AG04450 (cell line): ENCODE data around the gene G3BP2. TPM values are rescaled to one million over a fixed set of nuclear protein-coding genes. Genes with fewer than 3 reads are reported as not detected.

ENCODE experiments used
- CTCF ChIA-PET: fragments of 300-600, 350-600 bp; formaldehyde crosslinking; extraction: SDS; loops from one replicate; lab custom pipeline; 2022; ENCODE audit warnings: antibody characterized with exemption, inconsistent platforms; lab: Charles Lee
- POLR2A ChIA-PET: fragments of 350-600 bp; formaldehyde crosslinking; extraction: SDS; loops from one replicate; lab custom pipeline; 2021; ENCODE audit warnings: antibody characterized with exemption, inconsistent platforms; lab: Yijun Ruan, JAX
- DNase-seq: peaks from one replicate; pipeline ENCODE4 v3.0.0-alpha.2; 2011; ENCODE audit warnings: low read depth, low spot score
- H3K27ac ChIP-seq: one replicate; pipeline ENCODE4 v1.5.1; 2012; ENCODE audit warnings: low read depth, low read length, control low read depth
- H3K27me3 ChIP-seq: one replicate; pipeline ENCODE4 v1.6.0; 2012; ENCODE audit warnings: low read length; ENCODE audit not compliant: control insufficient read depth, insufficient read depth
- H3K4me3 ChIP-seq: 2 replicates; pipeline ENCODE4 v1.5.1; 2011; ENCODE audit warnings: mild to moderate bottlenecking, low read depth, low read length, control low read depth
- H3K9me3 ChIP-seq: 2 replicates; pipeline ENCODE4 v1.5.1; 2012; ENCODE audit warnings: low read length; ENCODE audit not compliant: control insufficient read depth, insufficient read depth
- CTCF ChIP-seq: IDR thresholded peaks from 2 replicates; pipeline ENCODE4 v1.5.1; 2011; ENCODE audit warnings: low read depth, low read length, control low read depth, inconsistent platforms
- polyA plus RNA-seq: library from polyadenylated mRNA; depleted of rRNA; stranded (reverse); fragments of >200 nt; gene quantifications from 2 replicates; pipeline ENCODE4 v1.2.3, GENCODE V29; 2011

G3BP2 gene
- polyA plus RNA-seq, 1 experiment, result 179 TPM

GRCh38 chr4:75685546-75686189, 12.5 kb upstream of the G3BP2 start:
- POLR2A ChIA-PET, result no interaction called here
- TF ChIP-seq CTCF, result no peak
- Histone ChIP-seq H3K27me3 (no peaks in the 10 kb centered on the region), H3K9me3 (no peaks in the 10 kb centered on the region), H3K27ac (no peak overlapping the region), H3K4me3 (no peak overlapping the region)
- CTCF ChIA-PET, result interaction anchor here (1.0 kb wide), 1 partner anchor 38 kb away, joined by 4 read pairs; the partner anchor contains the start of gene USO1
- no peak for DNase-seq

GRCh38 chr4:75683482-75684155, 10.4 kb upstream of the G3BP2 start:
- Histone ChIP-seq H3K4me3 (no peak overlapping the region), H3K27me3 (no peaks in the 10 kb centered on the region), H3K9me3 (no peaks in the 10 kb centered on the region), H3K27ac (no peak overlapping the region)
- CTCF ChIA-PET, result no interaction called here
- POLR2A ChIA-PET, result no interaction called here
- no peak for TF ChIP-seq CTCF
- no peak for DNase-seq

GRCh38 chr4:75679876-75680575, 6.8 kb upstream of the G3BP2 start:
- TF ChIP-seq CTCF, result no peak
- DNase-seq, result no peak
- Histone ChIP-seq H3K27ac (no peak overlapping the region), H3K4me3 (no peak overlapping the region), H3K27me3 (no peaks in the 10 kb centered on the region), H3K9me3 (no peaks in the 10 kb centered on the region)
- CTCF ChIA-PET, result no interaction called here
- POLR2A ChIA-PET, result interaction anchor here (0.7 kb wide), 1 partner anchor 158 kb away, joined by 4 read pairs; no protein-coding TSS in a partner anchor

- ChIA-PET CTCF (no interaction called here), POLR2A (no interaction called here)
- TF ChIP-seq CTCF, result no peak
- H3K9me3 ChIP-seq, result no peaks in the 10 kb centered on the region
- no peak for DNase-seq
- H3K27me3 ChIP-seq, result no peaks in the 10 kb centered on the region
- H3K27ac ChIP-seq, result no peak overlapping the region
- no peak overlapping the region for H3K4me3 ChIP-seq
Observed at GRCh38 chr4:75678965-75679364, 5.8 kb upstream of the G3BP2 start.

- DNase-seq, result no peak
- H3K4me3 ChIP-seq, result no peak overlapping the region
- no peaks in the 10 kb centered on the region for H3K9me3 ChIP-seq
- no peak for TF ChIP-seq CTCF
- ChIA-PET CTCF (interaction anchor here (0.5 kb wide), 1 partner anchor 45 kb away, joined by 3 read pairs; no protein-coding TSS in a partner anchor), POLR2A (no interaction called here)
- no peak overlapping the region for H3K27ac ChIP-seq
- no peaks in the 10 kb centered on the region for H3K27me3 ChIP-seq
Observed at GRCh38 chr4:75678473-75678872, 5.3 kb upstream of the G3BP2 start.
